ENCODE results near the gene ADCY9.

GRCh38 chr16:4046221-4046620 lies 70.0 kb downstream of the ADCY9 start:
- TF ChIP-seq CTCF (IDR thresholded peaks at IDR 0.05) (no peak), EP300 (IDR thresholded peaks at IDR 0.05) (no peak)

Measured in tibial nerve (tissue), 4 donors.